Measurements from ENCODE around the gene STAT1. TPM values are rescaled to one million over a fixed set of nuclear protein-coding genes. Genes with fewer than 3 reads are reported as not detected.

STAT1 gene
- total RNA-seq, 1 donor from 2014 or later = 13.0 TPM

DNA sequence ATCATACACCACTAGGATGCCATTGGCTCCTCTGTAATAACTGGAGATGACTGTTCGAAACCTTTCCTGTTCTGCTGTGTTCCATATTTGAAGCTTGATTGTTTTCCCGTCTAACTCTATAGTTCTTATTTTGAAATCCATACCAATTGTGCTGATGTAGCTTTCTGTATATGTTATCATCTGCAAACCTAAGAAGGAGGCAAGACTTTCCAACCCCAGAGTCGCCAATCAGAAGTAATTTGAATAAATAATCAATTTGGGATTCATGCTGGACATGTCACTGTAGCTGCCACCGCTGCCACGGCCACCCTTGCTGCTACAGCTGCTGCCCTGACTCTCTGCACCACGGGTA, 20.7 kb downstream of the STAT1 start:
- H3K4me3 ChIP-seq = no peak overlapping the region
- no peak overlapping the region for H3K27ac ChIP-seq
- no peak for TF ChIP-seq CTCF (IDR thresholded peaks at IDR 0.05)
- H3K27me3 ChIP-seq = no peaks in the 10 kb centered on the region
- intact Hi-C loops (cut with DNase I) = no loop called here
- DNase-seq (ENCODE audit: low spot score in 2 of 2) = no peak
- H3K9me3 ChIP-seq = no peaks in the 10 kb centered on the region
- H3K4me1 ChIP-seq = no peaks in the 10 kb centered on the region
- H3K36me3 ChIP-seq = peaks cover 65 to 86% of the 10 kb centered on the region in 2 donors

- Histone ChIP-seq H3K36me3 (peaks cover 69 to 86% of the 10 kb centered on the region in 2 donors), H3K4me1 (no peaks in the 10 kb centered on the region), H3K27me3 (no peaks in the 10 kb centered on the region), H3K27ac (no peak overlapping the region), H3K4me3 (no peak overlapping the region), H3K9me3 (no peaks in the 10 kb centered on the region)
- DNase-seq (ENCODE audit: low spot score in 2 of 2) = no peak
- intact Hi-C loops (cut with DNase I) = no loop called here
- no peak for TF ChIP-seq CTCF (IDR thresholded peaks at IDR 0.05)
Measured at GRCh38 chr2:190990132-190990531, 23.8 kb downstream of the STAT1 start.

- no peak for DNase-seq (ENCODE audit: low spot score in 2 of 2)
- no peaks in the 10 kb centered on the region for H3K27me3 ChIP-seq
Measured at GRCh38 chr2:190988910-190989309, 25.1 kb downstream of the STAT1 start.

GRCh38 chr2:190987938-190988337, 26.0 kb downstream of the STAT1 start:
- no peaks in the 10 kb centered on the region for H3K4me1 ChIP-seq
- H3K9me3 ChIP-seq = no peaks in the 10 kb centered on the region
- H3K27ac ChIP-seq = no peak overlapping the region
- intact Hi-C loops (cut with DNase I) = no loop called here
- no peaks in the 10 kb centered on the region for H3K27me3 ChIP-seq
- peaks cover 72 to 86% of the 10 kb centered on the region in 2 donors for H3K36me3 ChIP-seq
- DNase-seq (ENCODE audit: low spot score in 2 of 2) = no peak
- no peak for TF ChIP-seq CTCF (IDR thresholded peaks at IDR 0.05)
- no peak overlapping the region for H3K4me3 ChIP-seq

More at GRCh38 chr2:190988910-190989309, 25.1 kb downstream of the STAT1 start:
- no peak overlapping the region for H3K27ac ChIP-seq
- no peak overlapping the region for H3K4me3 ChIP-seq
- no peaks in the 10 kb centered on the region for H3K9me3 ChIP-seq
- H3K36me3 ChIP-seq = peaks cover 69 to 86% of the 10 kb centered on the region in 2 donors
- no peaks in the 10 kb centered on the region for H3K4me1 ChIP-seq
- TF ChIP-seq CTCF (IDR thresholded peaks at IDR 0.05) = no peak
- intact Hi-C loops (cut with DNase I) = no loop called here

DNA sequence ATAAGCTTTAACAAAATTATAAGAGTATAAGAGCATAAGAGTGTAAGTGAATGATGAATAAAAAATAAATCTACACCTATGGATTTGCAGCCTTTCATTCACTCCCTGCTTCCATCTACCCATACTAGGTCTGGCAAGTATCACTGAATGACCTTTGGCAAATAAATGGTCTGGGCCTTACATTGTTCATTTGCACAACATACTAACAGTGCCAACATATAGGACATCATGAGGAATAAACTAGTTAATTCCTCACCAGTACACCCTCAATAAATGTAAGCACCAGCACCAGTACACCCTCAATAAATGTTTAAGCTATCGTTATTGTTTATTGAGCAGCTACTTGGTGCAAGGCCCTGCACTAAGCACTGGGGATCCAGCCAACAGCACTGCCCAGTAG, 26.9 kb downstream of the STAT1 start:
- Histone ChIP-seq H3K4me1 (no peaks in the 10 kb centered on the region), H3K9me3 (no peaks in the 10 kb centered on the region), H3K27ac (no peak overlapping the region), H3K27me3 (no peaks in the 10 kb centered on the region), H3K4me3 (no peak overlapping the region), H3K36me3 (peaks cover 79 to 90% of the 10 kb centered on the region in 2 donors)
- DNase-seq (ENCODE audit: low spot score in 2 of 2) = no peak
- intact Hi-C loops (cut with DNase I) = no loop called here
- TF ChIP-seq CTCF (IDR thresholded peaks at IDR 0.05) = no peak

All from ascending aorta (tissue), 2 donors.